ENCODE measurements around the gene CAAP1.
"Not testable (repeated sequence)": the region's sequence is repeated elsewhere in the genome, so short reads cannot be mapped to it uniquely, and the experiment has no call there.

The CAAP1 gene

GRCh38 chr9:26833792-26834191 is 58.8 kb downstream of the CAAP1 start:
- DNase-seq (ENCODE audit: low read depth, low spot score) = no peak

GRCh38 chr9:26828391-26828955 is 64.1 kb downstream of the CAAP1 start:
- not testable (repeated sequence) for DNase-seq (ENCODE audit: low read depth, low spot score)

- DNase-seq (ENCODE audit: low read depth, low spot score) = no peak
Measured at GRCh38 chr9:26814799-26815198, 77.8 kb downstream of the CAAP1 start.

- DNase-seq (ENCODE audit: low read depth, low spot score) = no peak
Measured at GRCh38 chr9:26813247-26813646, 79.4 kb downstream of the CAAP1 start.

GRCh38 chr9:26812217-26812616 is 80.4 kb downstream of the CAAP1 start:
- DNase-seq (ENCODE audit: low read depth, low spot score) = no peak

- no peak for DNase-seq (ENCODE audit: low read depth, low spot score)
Measured at GRCh38 chr9:26811106-26811505, 81.5 kb downstream of the CAAP1 start.

GRCh38 chr9:26809795-26810194 is 82.8 kb downstream of the CAAP1 start:
- no peak for DNase-seq (ENCODE audit: low read depth, low spot score)

GRCh38 chr9:26807161-26807560 is 85.4 kb downstream of the CAAP1 start:
- DNase-seq (ENCODE audit: low read depth, low spot score) = no peak

GRCh38 chr9:26802921-26803320 is 89.7 kb downstream of the CAAP1 start:
- no peak for DNase-seq (ENCODE audit: low read depth, low spot score)

- DNase-seq (ENCODE audit: low read depth, low spot score) = no peak
Measured at GRCh38 chr9:26801772-26802171, 90.8 kb downstream of the CAAP1 start.

GRCh38 chr9:26800322-26800721 is 92.3 kb downstream of the CAAP1 start:
- DNase-seq (ENCODE audit: low read depth, low spot score) = no peak

- DNase-seq (ENCODE audit: low read depth, low spot score) = no peak
Measured at GRCh38 chr9:26791274-26791673, 101.3 kb downstream of the CAAP1 start.

Data from brain pericyte (primary cell).